ENCODE measurements around the gene CTPS2.
"Not testable (repeated sequence)": the region's sequence is repeated elsewhere in the genome, so short reads cannot be mapped to it uniquely, and the experiment has no call there.

The CTPS2 gene

DNA sequence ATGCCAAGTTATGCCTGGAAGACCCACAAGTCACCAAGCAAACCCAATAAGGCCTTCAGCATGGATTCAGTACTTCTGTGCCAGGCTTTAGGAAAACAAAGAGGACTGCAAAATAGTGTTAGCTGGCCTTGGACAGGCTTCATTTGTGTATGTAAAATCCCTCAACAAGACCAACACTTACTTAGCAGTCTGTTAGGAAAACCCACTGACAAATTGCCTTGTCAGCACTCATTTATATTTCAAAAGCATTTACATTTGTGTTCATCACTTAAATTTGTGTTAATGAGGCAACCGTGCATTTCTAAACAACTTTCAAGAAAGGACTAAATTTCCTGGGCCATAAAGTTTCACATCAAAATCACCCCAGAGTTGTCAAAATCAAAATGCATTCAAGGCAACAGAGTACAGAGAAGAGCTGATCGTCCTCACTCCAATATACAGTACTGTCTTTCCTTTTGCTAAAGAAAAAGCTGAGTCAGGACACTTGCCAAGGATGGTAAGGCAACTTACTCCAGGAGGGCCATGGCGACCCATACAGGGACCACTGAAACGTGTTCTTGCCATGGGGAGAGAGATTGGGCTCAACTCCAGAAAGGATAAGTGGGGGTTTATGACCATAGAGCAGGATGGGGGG is 61.0 kb downstream of the CTPS2 start:
- DNase-seq, result no peak

DNA sequence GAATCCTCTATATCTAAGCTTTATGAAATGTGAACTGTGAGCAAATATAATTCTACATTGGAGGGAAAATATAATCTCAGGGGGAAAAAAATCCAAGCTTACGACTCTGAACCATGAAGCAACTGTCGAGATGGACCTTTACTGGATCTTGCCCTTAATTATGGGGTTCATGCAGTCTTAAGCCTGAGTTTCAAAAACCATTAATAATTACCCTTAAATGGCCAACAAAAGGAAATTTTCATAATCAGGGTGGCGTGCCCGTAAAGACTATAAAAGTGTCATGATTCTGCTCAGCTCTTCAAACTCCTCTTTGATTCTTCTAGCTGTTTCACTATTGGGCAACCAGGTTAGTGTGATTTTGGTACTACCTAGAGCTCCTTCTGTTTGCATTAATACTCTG is 62.6 kb downstream of the CTPS2 start, which contains the start of gene S100G:
S100G (plus strand) TSS at position 301 of the 400 bp plus-strand sequence. CDS start 849 bp downstream, outside the sequence.
- DNase-seq, result no peak

GRCh38 chrX:16646366-16647138 is 65.9 kb downstream of the CTPS2 start:
- DNase-seq, result no peak

- no peak for DNase-seq
These were observed 69.3 kb downstream of the CTPS2 start for GRCh38 chrX:16643176-16643575.

DNA sequence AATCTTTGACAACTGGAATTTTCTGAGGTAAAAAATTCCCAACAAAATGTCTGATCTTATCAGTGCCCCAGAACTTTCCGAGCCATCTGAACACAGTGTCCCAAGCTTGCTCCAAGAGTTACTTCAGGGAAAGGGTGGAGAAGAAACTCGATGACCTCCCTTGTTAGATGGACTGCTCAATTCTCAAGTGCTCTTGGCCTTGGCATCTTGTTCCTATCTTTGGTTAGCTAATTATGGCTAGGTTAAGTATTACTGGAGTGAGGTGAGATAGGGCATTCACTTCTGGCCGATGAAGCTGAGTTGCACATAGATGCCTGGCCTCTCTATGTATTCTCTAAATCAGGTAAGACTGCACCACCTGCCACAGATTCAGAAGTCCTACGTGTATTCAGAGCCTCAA is 71.6 kb downstream of the CTPS2 start:
- DNase-seq, result no peak

- DNase-seq, result no peak
These were observed 72.5 kb downstream of the CTPS2 start for GRCh38 chrX:16639966-16640365.

- DNase-seq, result no peak
These were observed 73.9 kb downstream of the CTPS2 start for GRCh38 chrX:16638533-16638932.

- no peak for DNase-seq
These were observed 76.9 kb downstream of the CTPS2 start for GRCh38 chrX:16635596-16635995.

GRCh38 chrX:16635040-16635439 is 77.4 kb downstream of the CTPS2 start:
- no peak for DNase-seq

DNA sequence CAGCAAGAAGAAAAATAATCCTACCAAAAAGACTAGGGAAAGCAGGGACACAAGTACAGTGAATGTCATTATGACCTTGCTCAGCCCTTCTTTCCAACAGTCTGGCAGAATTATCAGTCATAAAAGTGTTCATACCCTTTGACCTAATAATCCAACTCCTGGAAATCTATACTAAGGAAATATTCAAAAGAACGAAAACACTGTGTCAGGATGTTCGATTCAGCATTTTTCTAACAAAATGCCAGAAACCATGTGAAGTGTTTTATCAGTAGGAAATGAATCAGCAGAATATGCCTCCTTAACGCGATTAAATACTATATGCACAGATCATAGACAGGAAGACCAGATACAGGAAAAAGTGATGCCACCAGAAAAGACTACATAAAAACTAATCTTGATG is 78.7 kb downstream of the CTPS2 start:
- no peak for DNase-seq

DNA sequence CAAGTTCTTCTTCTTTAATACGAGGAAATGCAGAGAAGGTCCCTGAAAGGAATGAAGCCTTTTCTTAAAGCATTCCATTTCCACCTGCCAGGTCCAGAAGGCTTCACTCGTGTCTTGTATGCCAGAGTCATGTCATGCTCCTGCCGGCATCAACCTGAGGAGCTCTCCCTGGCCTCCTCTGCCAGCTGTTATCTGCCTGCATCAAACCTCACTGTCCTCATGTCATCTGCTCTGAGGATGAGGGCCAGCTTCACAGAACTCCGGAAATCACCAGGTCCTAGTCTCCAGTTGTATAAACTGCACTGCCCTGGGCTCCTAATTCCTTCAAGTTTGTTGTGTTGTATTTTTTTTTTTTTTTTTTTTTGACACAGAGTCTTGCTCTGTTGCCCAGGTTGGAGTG is 82.6 kb downstream of the CTPS2 start:
- DNase-seq, result no peak

- no peak for DNase-seq
These were observed 83.4 kb downstream of the CTPS2 start for GRCh38 chrX:16628946-16629595.

GRCh38 chrX:16628511-16628910 is 84.0 kb downstream of the CTPS2 start:
- DNase-seq, result not testable (repeated sequence)

DNA sequence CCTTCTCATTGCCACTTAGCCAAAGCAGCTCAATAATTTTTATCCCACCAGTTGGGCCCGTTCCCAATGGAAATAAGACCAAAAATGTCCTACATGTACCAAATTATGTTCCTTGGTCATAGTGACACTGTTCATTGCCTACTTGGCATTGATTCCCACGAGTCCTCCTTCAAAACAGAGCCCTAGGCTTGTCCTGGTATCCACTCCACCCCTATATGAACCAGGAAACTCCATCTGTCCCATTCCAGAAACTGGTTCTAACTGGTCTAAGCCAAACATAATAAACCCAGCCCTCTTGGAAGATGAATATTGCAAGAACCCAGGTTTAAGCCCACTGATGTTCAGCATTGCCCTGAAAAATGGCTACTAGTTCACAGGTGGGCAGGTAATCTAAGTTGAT is 93.4 kb downstream of the CTPS2 start:
- no peak for DNase-seq

DNA sequence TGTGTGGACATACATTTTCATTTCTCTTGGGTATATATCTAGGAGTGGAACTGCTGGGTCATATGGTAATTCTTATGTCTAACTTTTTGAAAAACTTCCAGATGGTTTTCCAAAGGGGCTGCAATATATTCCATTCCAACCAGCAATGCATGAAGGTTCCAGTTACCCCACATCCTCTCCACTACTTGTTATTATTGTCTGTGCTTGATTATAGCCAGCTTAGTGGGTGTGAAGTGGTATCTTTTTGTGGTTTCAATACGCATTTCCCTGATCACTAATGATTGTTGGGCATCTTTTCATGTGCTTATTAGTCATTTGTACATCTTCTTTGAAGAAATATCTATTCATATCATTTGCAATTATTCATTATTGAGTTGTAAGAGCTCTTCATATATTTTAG is 94.0 kb downstream of the CTPS2 start:
- DNase-seq, result no peak

DNA sequence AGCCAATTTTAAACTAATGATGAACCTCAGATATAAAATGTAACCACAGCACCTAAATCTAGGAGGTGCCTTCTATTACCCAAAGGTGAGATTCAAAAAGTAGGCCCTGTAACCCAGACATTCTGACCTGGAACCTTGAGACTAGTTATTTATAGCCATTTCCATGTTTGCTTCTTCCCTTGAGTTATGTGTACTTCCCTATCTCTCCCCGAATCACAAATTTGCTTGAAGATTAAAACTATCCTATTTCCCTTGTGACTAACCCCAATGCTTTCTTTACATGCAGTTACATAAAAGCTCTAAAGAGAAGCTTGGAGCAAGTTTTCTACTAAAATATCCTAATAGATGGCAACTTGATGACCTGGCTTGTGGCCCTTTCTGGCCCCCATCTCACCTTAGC is 95.1 kb downstream of the CTPS2 start:
- no peak for DNase-seq

GRCh38 chrX:16612257-16612897 is 100.1 kb downstream of the CTPS2 start:
- no peak for DNase-seq

- DNase-seq, result not testable (repeated sequence)
These were observed 101.8 kb downstream of the CTPS2 start for GRCh38 chrX:16610654-16611053.

- no peak for DNase-seq
These were observed 102.3 kb downstream of the CTPS2 start for GRCh38 chrX:16610121-16610621.

DNA sequence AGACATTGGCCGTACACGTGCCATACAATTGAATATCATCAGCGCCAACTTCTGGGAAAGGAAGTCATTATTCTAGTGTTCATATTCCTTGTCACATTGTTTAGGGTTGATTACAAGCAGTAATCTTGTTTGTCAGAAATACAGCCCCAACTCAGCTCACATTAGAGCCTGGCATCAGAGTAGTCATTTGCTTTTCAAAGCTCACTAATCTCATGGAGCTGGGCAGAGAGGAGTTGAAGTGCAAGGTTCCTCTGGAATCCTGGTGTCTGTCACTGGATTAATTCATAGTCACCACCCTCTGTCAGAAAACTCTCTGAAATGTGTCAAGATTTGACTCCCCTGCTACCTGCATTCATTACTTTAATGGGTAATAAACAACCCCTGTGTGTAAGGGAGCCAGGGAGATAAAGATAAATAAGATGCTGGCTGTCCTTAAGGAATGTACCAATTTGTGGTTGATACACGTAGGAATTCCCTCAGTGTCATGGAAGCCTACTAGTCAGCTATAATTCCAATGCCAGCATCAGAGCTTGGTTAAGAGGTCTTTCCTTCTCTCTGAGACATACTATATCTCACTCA is 106.2 kb downstream of the CTPS2 start:
- DNase-seq, result no peak

DNA sequence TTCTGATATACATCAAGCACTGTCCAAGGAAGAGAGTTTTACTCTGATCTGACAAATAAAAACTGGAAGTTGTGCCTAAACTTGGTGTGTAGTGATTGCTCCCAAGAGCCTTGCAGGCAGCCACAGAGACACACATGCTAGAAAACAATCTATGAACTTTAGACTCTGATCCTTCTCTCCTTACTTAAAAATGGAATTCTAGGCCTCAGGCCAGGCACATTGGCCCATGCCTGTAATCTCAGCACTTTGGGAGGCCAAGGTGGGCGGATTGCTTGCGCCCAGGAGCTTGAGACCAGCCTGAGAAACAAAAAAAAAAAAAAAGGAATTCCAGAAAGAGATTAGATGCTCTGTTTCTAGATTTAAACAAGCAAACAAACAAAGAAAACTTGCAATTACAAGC is 108.1 kb downstream of the CTPS2 start:
- DNase-seq, result no peak

GRCh38 chrX:16603822-16604221 is 108.6 kb downstream of the CTPS2 start:
- no peak for DNase-seq

- not testable (repeated sequence) for DNase-seq
These were observed 109.2 kb downstream of the CTPS2 start for GRCh38 chrX:16603235-16603634.
